ENCODE measurements around the gene PTPA. TPM values are rescaled to one million over a fixed set of nuclear protein-coding genes. Genes with fewer than 3 reads are reported as not detected.

Gene PTPA
- total and polyA plus RNA-seq, 9 of the 15 experiments (the other 6 are each of a cell fraction or from before 2014, with no cell fraction given): 1.7 to 121 (median 72.6) TPM

GRCh38 chr9:129109537-129109903 lies 1.7 kb upstream of the PTPA start:
- FAIRE-seq: no peak
- no peak overlapping the region for H3K4me2 ChIP-seq (ENCODE audit: insufficient read depth, low read length)
- H3K79me2 ChIP-seq (ENCODE audit: control insufficient read depth, insufficient read depth, low read length): peaks cover 35% of the 10 kb centered on the region
- H3K9ac ChIP-seq (ENCODE audit: insufficient read depth in 1 of 2, low read depth in 2 of 2, low read length in 2 of 2): peak overlapping the region in 1 of 2 experiments; percentile 5; a peak in 1 of 4 replicates
- peaks cover 18 to 53% of the 10 kb centered on the region in 2 experiments for H3K4me1 ChIP-seq (replicated peaks in 1 of 2; ENCODE audit: control insufficient read depth in 2 of 2, insufficient read depth in 2 of 2, low read length in 2 of 2)
- DNase-seq (ENCODE audit: extremely low read depth in 1 of 4, low spot score in 3 of 4): peak in 3 of 4 experiments; percentile 40 to 63 (median 48)
- H3K36me3 ChIP-seq (ENCODE audit: control insufficient read depth, insufficient read depth, low read length): peaks cover 3% of the 10 kb centered on the region; the same call in 1 of the 3 replicates
- 61% methylated on average over 7 of the region's 7 CpGs for WGBS (ENCODE audit: insufficient coverage, low coverage, missing lambda C conversion rate)
- H3K9me1 ChIP-seq (ENCODE audit: control insufficient read depth, insufficient read depth, low read length): no peaks in the 10 kb centered on the region
- H3K9me3 ChIP-seq (replicated peaks; ENCODE audit: control insufficient read depth, insufficient read depth, low read depth, low read length): no peaks in the 10 kb centered on the region
- peaks cover 1% of the 10 kb centered on the region; the same call in 1 of the 2 replicates for H4K20me1 ChIP-seq (replicated peaks; ENCODE audit: control insufficient read depth, insufficient read depth, low read length)
- in situ Hi-C loops (cut with MboI): no loop called here
- H2AFZ ChIP-seq (ENCODE audit: low read depth, low read length): no peak overlapping the region
- ATAC-seq: peak; percentile 49
- no TSS peak for BruUV-seq (replicated peaks)
- H3K4me3 ChIP-seq: 0 out of 2 replicates have a peak overlapping the region, but pooled peaks have one; percentile 100
- intact Hi-C loops (cut with micrococcal nuclease): no loop called here
- H3K27me3 ChIP-seq (ENCODE audit: control insufficient read depth in 2 of 2, insufficient read depth in 2 of 2, low read length in 2 of 2): no peaks in the 10 kb centered on the region
- no peak overlapping the region for H3K27ac ChIP-seq (ENCODE audit: extremely low read depth, low read depth, low read length)
- POLR2A ChIA-PET: interaction anchor here (0.6 to 2.0 kb wide), 3 partner anchors 12 to 136 kb away, joined by 3 to 11 read pairs (median 3); no protein-coding TSS in a partner anchor
- CTCF ChIA-PET (ENCODE audit: low intra/inter-chr PET ratio): no interaction called here
- no peak for TF ChIP-seq KAT8 (IDR thresholded peaks at IDR 0.05; ENCODE audit: low read depth)
- TF ChIP-seq ZNF668 (CRISPR knock-in tag; IDR thresholded peaks at IDR 0.05): no peak
- TF ChIP-seq MYBL2 (IDR thresholded peaks at IDR 0.05; ENCODE audit: low read depth): no peak
- no peak for TF ChIP-seq MYBL2 (CRISPR knock-in tag; IDR thresholded peaks at IDR 0.05; ENCODE audit: borderline replicate concordance)
- TF ChIP-seq SRF (CRISPR knock-in tag; IDR thresholded peaks at IDR 0.05): no peak
- TF ChIP-seq, protein P1, sequence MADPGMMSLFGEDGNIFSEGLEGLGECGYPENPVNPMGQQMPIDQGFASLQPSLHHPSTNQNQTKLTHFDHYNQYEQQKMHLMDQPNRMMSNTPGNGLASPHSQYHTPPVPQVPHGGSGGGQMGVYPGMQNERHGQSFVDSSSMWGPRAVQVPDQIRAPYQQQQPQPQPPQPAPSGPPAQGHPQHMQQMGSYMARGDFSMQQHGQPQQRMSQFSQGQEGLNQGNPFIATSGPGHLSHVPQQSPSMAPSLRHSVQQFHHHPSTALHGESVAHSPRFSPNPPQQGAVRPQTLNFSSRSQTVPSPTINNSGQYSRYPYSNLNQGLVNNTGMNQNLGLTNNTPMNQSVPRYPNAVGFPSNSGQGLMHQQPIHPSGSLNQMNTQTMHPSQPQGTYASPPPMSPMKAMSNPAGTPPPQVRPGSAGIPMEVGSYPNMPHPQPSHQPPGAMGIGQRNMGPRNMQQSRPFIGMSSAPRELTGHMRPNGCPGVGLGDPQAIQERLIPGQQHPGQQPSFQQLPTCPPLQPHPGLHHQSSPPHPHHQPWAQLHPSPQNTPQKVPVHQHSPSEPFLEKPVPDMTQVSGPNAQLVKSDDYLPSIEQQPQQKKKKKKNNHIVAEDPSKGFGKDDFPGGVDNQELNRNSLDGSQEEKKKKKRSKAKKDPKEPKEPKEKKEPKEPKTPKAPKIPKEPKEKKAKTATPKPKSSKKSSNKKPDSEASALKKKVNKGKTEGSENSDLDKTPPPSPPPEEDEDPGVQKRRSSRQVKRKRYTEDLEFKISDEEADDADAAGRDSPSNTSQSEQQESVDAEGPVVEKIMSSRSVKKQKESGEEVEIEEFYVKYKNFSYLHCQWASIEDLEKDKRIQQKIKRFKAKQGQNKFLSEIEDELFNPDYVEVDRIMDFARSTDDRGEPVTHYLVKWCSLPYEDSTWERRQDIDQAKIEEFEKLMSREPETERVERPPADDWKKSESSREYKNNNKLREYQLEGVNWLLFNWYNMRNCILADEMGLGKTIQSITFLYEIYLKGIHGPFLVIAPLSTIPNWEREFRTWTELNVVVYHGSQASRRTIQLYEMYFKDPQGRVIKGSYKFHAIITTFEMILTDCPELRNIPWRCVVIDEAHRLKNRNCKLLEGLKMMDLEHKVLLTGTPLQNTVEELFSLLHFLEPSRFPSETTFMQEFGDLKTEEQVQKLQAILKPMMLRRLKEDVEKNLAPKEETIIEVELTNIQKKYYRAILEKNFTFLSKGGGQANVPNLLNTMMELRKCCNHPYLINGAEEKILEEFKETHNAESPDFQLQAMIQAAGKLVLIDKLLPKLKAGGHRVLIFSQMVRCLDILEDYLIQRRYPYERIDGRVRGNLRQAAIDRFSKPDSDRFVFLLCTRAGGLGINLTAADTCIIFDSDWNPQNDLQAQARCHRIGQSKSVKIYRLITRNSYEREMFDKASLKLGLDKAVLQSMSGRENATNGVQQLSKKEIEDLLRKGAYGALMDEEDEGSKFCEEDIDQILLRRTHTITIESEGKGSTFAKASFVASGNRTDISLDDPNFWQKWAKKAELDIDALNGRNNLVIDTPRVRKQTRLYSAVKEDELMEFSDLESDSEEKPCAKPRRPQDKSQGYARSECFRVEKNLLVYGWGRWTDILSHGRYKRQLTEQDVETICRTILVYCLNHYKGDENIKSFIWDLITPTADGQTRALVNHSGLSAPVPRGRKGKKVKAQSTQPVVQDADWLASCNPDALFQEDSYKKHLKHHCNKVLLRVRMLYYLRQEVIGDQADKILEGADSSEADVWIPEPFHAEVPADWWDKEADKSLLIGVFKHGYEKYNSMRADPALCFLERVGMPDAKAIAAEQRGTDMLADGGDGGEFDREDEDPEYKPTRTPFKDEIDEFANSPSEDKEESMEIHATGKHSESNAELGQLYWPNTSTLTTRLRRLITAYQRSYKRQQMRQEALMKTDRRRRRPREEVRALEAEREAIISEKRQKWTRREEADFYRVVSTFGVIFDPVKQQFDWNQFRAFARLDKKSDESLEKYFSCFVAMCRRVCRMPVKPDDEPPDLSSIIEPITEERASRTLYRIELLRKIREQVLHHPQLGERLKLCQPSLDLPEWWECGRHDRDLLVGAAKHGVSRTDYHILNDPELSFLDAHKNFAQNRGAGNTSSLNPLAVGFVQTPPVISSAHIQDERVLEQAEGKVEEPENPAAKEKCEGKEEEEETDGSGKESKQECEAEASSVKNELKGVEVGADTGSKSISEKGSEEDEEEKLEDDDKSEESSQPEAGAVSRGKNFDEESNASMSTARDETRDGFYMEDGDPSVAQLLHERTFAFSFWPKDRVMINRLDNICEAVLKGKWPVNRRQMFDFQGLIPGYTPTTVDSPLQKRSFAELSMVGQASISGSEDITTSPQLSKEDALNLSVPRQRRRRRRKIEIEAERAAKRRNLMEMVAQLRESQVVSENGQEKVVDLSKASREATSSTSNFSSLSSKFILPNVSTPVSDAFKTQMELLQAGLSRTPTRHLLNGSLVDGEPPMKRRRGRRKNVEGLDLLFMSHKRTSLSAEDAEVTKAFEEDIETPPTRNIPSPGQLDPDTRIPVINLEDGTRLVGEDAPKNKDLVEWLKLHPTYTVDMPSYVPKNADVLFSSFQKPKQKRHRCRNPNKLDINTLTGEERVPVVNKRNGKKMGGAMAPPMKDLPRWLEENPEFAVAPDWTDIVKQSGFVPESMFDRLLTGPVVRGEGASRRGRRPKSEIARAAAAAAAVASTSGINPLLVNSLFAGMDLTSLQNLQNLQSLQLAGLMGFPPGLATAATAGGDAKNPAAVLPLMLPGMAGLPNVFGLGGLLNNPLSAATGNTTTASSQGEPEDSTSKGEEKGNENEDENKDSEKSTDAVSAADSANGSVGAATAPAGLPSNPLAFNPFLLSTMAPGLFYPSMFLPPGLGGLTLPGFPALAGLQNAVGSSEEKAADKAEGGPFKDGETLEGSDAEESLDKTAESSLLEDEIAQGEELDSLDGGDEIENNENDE (IDR thresholded peaks at IDR 0.05; ENCODE audit: low read depth, low read length): no peak
- no peak for TF ChIP-seq U2AF2 (optimal IDR thresholded peaks at IDR 0.05; ENCODE audit: low read depth, low read length)
- TF ChIP-seq GATAD2B (IDR thresholded peaks at IDR 0.05; ENCODE audit: borderline replicate concordance): no peak
- TF ChIP-seq MCM7 (IDR thresholded peaks at IDR 0.05): no peak
- 0 out of 2 replicates have a peak, but pooled peaks have one; percentile 17 for TF ChIP-seq GABPB1 (CRISPR knock-in tag; IDR thresholded peaks at IDR 0.05)
- peak; percentile 91 for TF ChIP-seq CEBPB (tag; IDR thresholded peaks at IDR 0.05)
